Heart right ventricle (tissue), 16 donors: ENCODE measurements around the gene SPNS3. TPM values are rescaled to one million over a fixed set of nuclear protein-coding genes. Genes with fewer than 3 reads are reported as not detected.

ENCODE experiments used
- ATAC-seq, 8 donors: fragments of 200-7000 bp; cut with Tn5 transposase; one replicate each; pipeline ENCODE4 v1.9.1; 2020; ENCODE audit warnings: mild to moderate bottlenecking in 8 of 8, moderate library complexity in 8 of 8, moderate number of reproducible peaks in 1 of 8
- DNase-seq, 2 donors: peaks; one replicate each; pipeline ENCODE4 v3.0.0-alpha.2; 2020
- H3K27ac ChIP-seq, 10 donors: fragments of 200-600 bp; sonication (generic) in 2 of 10; one replicate each; pipeline versions ENCODE4 v1.5.0 to v1.8.0; 2020 to 2022; ENCODE audit warnings: mild to moderate bottlenecking in 3 of 10
- H3K27me3 ChIP-seq, 7 donors: fragments of 200-600 bp; one replicate each; pipeline ENCODE4 v1.8.0; 2021 to 2022; ENCODE audit warnings: mild to moderate bottlenecking in 2 of 7
- H3K36me3 ChIP-seq, 9 donors: fragments of 200-600 bp; sonication (generic) in 1 of 9; one replicate each; pipeline versions ENCODE4 v1.5.0 to v1.8.0; 2020 to 2022; ENCODE audit warnings: mild to moderate bottlenecking in 2 of 9
- H3K4me1 ChIP-seq, 9 donors: fragments of 200-600 bp; sonication (generic) in 1 of 9; one replicate each; pipeline versions ENCODE4 v1.5.0 to v1.8.0; 2020 to 2022; ENCODE audit warnings: mild to moderate bottlenecking in 4 of 9
- H3K4me3 ChIP-seq, 10 donors: fragments of 200-600 bp; sonication (generic) in 2 of 10; one replicate each; pipeline versions ENCODE4 v1.5.0 to v1.8.0; 2020 to 2022; ENCODE audit warnings: mild to moderate bottlenecking in 7 of 10, moderate library complexity in 2 of 10
- H3K9me3 ChIP-seq, 11 donors: fragments of 200-600 bp in 10 of 11; sonication (generic) in 2 of 11; one replicate each; pipeline versions ENCODE4 v1.5.0 to v1.8.0; 2013 to 2022; ENCODE audit warnings: mild to moderate bottlenecking in 2 of 11, control low read depth in 1 of 11, moderate library complexity in 1 of 11
- WGBS, 2 donors: extraction: QIAGEN DNeasy Blood & Tissue Kit; methylation state at CpG; one replicate each; pipeline ENCODE4 v1.1.7; 2013; ENCODE audit warnings: inconsistent platforms in 1 of 2; 5-methylcytosine and 5-hydroxymethylcytosine counted together
- intact Hi-C, 10 donors: fragments of 100-400 bp; cut with DNase I; formaldehyde crosslinking; loops; one replicate each; pipeline versions ENCODE4 v1.11.1 to v1.14.2; 2022
- polyA plus RNA-seq, 2 donors: library from polyadenylated mRNA; stranded (reverse); fragments of 200-250 nt; gene quantifications; one replicate each; pipeline ENCODE4 v1.2.3, GENCODE V29; 2013
- total RNA-seq, 10 donors: library from RNA; stranded (reverse); fragmentation: NEBNext Ultra II Directional in 3 of 10; extraction: Animal tissue kit (Norgen Biotek cat#: 25700) in 3 of 10; gene quantifications; one replicate each; pipeline versions ENCODE4 v1.2.1 to v1.2.4, GENCODE V29; 2021 to 2023
- TF ChIP-seq, protein P1 (sequence below), 9 donors: fragments of 200-600 bp; sonication (generic) in 2 of 9; IDR thresholded peaks; one replicate each; pipeline versions ENCODE4 v1.5.0 to v1.8.0; 2021 to 2022; ENCODE audit warnings: antibody characterized with exemption in 9 of 9, mild to moderate bottlenecking in 5 of 9, moderate library complexity in 1 of 9
- donor health status: Arrhythmogenic right ventricular cardiomyopathy.
- donor health status: ischemic (EF 13 %, LVEDD 7.1; RV severe dilation, severe dysfunction).
- donor health status: healthy with polysubstance abuse.
- donor health status: DM: no; HTN: yes; CAD: no.
- donor health status: DM: no; HTN: no; CAD: no.
- donor health status: ischemic (EF 25% LVEDD 6.9; RV normal size, moderate dysfunction).
- donor health status: ischemic (EF 25% LVEDD 5.7; RV mildly dilated, moderate dysfunction).
- donor health status: healthy.
- donor health status: DM: yes; HTN: yes; CAD: no.
- donor health status: Ischemic cardiomyopathy.
- donor health status: ischemic (EF 35%, LVEDD 5.7; RV mildly dilated, moderate dysfunction).
- donor health status: nonischemic (EF 11% LVEDD 7.7; RV severe dilation, severe dysfunction).
- donor health status: DM: yes; HTN: yes; CAD: no.
- donor health status: PGD.
- donor health status: ischemic (EF 29% LVEDD 5.4; RV normal size, mild dysfunction).
- donor health status: nonischemic (EF 23%, LVEDD 6.1; RV moderate dilation, normal function).

Gene SPNS3
- total and polyA plus RNA-seq, 12 donors: 0.13 to 4.2 (median 0.89) TPM; not detected in 1

GRCh38 chr17:4507361-4508111 is 73.8 kb downstream of the SPNS3 start:
- DNase-seq: no peak
- peaks cover 23 to 100% (median 81%) of the 10 kb centered on the region in 9 donors for H3K4me1 ChIP-seq
- TF ChIP-seq, protein P1, sequence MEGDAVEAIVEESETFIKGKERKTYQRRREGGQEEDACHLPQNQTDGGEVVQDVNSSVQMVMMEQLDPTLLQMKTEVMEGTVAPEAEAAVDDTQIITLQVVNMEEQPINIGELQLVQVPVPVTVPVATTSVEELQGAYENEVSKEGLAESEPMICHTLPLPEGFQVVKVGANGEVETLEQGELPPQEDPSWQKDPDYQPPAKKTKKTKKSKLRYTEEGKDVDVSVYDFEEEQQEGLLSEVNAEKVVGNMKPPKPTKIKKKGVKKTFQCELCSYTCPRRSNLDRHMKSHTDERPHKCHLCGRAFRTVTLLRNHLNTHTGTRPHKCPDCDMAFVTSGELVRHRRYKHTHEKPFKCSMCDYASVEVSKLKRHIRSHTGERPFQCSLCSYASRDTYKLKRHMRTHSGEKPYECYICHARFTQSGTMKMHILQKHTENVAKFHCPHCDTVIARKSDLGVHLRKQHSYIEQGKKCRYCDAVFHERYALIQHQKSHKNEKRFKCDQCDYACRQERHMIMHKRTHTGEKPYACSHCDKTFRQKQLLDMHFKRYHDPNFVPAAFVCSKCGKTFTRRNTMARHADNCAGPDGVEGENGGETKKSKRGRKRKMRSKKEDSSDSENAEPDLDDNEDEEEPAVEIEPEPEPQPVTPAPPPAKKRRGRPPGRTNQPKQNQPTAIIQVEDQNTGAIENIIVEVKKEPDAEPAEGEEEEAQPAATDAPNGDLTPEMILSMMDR (IDR thresholded peaks at IDR 0.05): no peak
- H3K36me3 ChIP-seq: no peaks in the 10 kb centered on the region
- H3K4me3 ChIP-seq: no peak overlapping the region
- intact Hi-C loops: loop anchor here in 1 of 10 donors (5.0 kb wide), 1 partner anchor 35 kb away; no protein-coding TSS in a partner anchor
- H3K27ac ChIP-seq: peak overlapping the region in 7 of 10 donors; percentile 30 to 87 (median 78)
- ATAC-seq: no peak
- H3K9me3 ChIP-seq: no peaks in the 10 kb centered on the region
- 77 to 85% methylated on average over 8 of the region's 8 CpGs for WGBS, 2 donors
- no peaks in the 10 kb centered on the region for H3K27me3 ChIP-seq

DNA sequence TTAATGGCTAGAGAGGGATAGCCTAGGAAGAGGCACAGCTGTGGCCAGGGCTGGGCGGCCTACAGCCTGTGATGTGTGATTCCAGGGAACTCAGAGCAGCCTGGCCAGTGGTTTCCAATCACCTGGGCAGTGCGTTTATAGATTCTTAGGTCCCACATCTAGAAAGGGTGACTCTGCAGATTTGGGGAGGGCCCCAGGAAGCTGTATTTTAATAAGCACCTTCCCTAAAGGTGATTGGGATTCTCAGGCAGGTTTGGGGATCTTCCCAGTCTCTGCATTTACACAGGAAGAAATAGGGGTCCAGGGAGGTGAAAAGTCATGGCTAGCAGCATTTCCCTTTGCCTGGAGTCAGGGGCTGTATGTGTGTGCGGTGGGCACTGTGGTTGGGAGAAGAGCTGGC is 74.5 kb downstream of the SPNS3 start:
- peak overlapping the region in 9 of 10 donors; percentile 17 to 87 (median 66) for H3K27ac ChIP-seq
- no peak for DNase-seq

GRCh38 chr17:4509401-4509800 is 75.7 kb downstream of the SPNS3 start:
- DNase-seq (no peak), ATAC-seq (peak in 7 of 8 donors; percentile 34 to 49 (median 37))
- TF ChIP-seq, protein P1 (IDR thresholded peaks at IDR 0.05): peak in 1 of 9 donors; percentile 8
- H3K9me3 ChIP-seq: no peaks in the 10 kb centered on the region
- H3K4me3 ChIP-seq: no peak overlapping the region
- H3K27me3 ChIP-seq: no peaks in the 10 kb centered on the region
- peaks cover 18 to 94% (median 73%) of the 10 kb centered on the region in 9 donors for H3K4me1 ChIP-seq
- H3K27ac ChIP-seq: peak overlapping the region; percentile 38 to 87 (median 75)
- intact Hi-C loops: loop anchor here in 1 of 10 donors (5.0 kb wide), 1 partner anchor 33 kb away; no protein-coding TSS in a partner anchor
- H3K36me3 ChIP-seq: no peaks in the 10 kb centered on the region
- WGBS, 2 donors: 47 to 57% methylated on average over 8 of the region's 8 CpGs

More for the DNA sequence above, 74.5 kb downstream of the SPNS3 start:
- Histone ChIP-seq H3K27me3 (no peaks in the 10 kb centered on the region), H3K9me3 (no peaks in the 10 kb centered on the region), H3K4me1 (peaks cover 20 to 100% (median 81%) of the 10 kb centered on the region in 9 donors), H3K4me3 (no peak overlapping the region), H3K36me3 (no peaks in the 10 kb centered on the region)
- 87 to 94% methylated on average over 3 of the region's 3 CpGs for WGBS, 2 donors
- TF ChIP-seq, protein P1 (IDR thresholded peaks at IDR 0.05): no peak
- ATAC-seq: no peak
- intact Hi-C loops: loop anchor here in 1 of 10 donors (5.0 kb wide), 1 partner anchor 34 kb away; no protein-coding TSS in a partner anchor

DNA sequence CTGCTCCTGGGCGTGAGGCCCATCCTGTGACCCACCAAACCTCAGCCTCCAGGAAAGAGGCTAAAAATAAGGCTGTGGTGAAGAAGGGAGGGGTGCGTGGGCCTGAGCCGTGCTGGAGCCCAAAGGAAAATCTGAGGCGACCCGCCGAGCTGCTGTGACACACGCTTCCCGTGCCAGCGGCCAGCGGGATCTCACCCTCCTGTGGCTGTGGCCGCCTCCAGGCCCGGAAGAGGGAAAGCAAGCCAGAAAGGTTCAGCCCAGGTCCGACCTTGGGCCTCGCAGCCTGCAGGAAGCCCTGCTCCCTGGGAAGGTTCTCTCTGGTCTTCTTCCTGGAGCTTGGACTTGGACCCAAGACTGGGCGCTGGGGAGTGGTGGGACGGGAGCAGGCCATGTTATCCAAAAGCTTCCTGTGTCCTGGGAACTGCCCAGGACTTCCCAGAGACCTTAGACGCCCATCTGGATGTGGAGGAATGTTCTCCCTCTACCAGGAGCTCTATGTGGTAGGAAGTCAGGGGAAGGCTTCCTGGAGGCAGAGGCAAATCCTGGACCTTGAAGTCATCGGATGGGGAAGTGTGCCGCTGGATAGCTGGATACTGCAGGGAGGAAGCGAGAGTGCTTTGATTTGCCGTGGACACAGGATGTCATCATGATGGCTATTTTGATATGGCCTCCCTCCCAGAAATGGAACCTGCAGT is 76.3 kb downstream of the SPNS3 start:
- TF ChIP-seq, protein P1 (IDR thresholded peaks at IDR 0.05): no peak
- no peaks in the 10 kb centered on the region for H3K36me3 ChIP-seq
- no peak overlapping the region for H3K4me3 ChIP-seq
- DNase-seq (peak; percentile 59 to 63), ATAC-seq (peak; percentile 36 to 77 (median 68))
- intact Hi-C loops: loop anchor here in 1 of 10 donors (1.0 to 5.0 kb wide), 2 partner anchors 12 to 32 kb away; no protein-coding TSS in a partner anchor
- WGBS, 2 donors: 59 to 63% methylated on average over 21 of the region's 21 CpGs
- H3K4me1 ChIP-seq: peaks cover 18 to 88% (median 67%) of the 10 kb centered on the region in 9 donors
- H3K9me3 ChIP-seq: no peaks in the 10 kb centered on the region
- no peaks in the 10 kb centered on the region for H3K27me3 ChIP-seq
- peak overlapping the region; percentile 38 to 87 (median 75) for H3K27ac ChIP-seq
